ENCODE measurements around the gene SEC14L3. TPM values are rescaled to one million over a fixed set of nuclear protein-coding genes. Genes with fewer than 3 reads are reported as not detected.

SEC14L3 gene
- not detected in 5 replicates for total RNA-seq (2022; extraction: Qiagen RNA extraction; ENCODE audit: low read depth)

DNA sequence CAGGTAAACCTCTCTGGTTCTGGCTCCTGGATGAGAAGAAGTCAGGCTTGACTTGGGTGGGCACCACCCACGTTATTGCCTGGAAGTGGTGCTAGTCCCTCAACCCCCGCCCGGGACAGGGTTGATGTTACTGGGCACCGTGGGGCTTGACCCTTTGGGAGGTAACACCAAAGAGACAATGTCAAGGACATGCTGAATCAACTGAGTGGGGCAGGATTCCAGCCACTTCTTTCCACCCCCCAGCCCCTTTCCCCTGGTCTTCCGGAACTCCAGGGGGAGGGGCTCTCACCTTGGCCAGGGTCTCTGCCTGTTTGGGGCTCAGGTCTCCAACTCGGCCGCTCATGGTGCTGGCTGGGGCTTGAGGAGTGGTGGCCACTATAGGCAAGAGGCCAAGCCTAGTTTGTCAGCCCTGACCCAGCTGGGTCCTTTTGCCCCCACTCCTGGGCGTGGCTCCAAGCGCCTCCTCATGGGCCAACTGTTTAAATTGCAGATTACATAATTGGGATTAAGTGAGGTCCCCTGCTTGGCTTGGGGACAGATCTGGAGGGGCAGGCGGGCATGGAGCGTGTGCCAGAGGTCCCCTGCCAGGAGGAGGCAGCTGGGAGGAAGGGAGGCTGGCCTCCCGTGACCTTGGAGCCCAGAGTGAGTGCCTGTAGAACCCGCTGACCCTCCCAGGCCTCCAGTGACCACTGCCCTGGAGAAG lies at the start of gene SEC14L3:
SEC14L3 (minus strand) TSS at position 402 of the 703 bp plus-strand sequence; CDS start at position 343, 59 bp downstream.

DNA sequence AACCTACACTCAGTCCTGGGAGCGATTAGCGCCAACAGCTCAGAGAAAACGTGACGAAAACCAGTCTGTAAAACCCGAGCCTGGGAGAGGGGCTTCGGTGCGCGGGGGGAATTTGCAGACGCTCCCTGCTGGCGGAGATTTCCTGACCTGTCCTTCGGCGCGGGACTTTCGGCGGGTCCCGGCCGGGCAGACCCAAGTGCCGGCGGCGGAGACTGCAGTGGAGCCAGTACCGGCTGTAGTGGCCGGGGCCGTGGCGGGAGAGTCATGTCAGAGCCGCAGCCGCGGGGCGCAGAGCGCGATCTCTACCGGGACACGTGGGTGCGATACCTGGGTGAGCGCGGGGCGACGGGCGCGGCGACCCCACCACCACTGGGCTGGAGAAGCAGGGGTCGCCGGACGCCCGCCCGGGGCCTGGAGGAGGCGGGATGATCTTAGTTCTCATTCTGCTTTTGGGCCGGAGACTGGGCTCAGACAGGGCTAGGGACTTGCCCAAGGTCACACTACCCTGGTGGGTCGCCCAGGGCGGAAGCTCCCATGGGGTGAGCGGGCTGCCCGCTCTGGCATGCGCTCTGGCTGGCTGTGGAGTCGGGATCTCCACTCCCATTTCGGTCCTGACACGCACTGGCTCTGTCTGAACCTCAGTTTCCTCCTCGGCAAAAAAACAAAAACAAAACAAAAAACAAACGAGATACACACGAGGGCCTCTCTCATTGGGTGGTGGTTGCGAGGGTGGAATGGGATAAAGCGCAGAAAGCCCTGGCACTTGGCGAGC lies 46.0 kb downstream of the SEC14L3 start, which contains the start of gene MTFP1:
MTFP1 (plus strand) TSS at position 153 of the 772 bp plus-strand sequence; CDS start at position 265, 112 bp downstream.

Other genes with a start within 250 kb of the SEC14L3 start
- gene LIF, start 225.3 kb downstream of the SEC14L3 start, total RNA-seq (2022; extraction: Qiagen RNA extraction; ENCODE audit: low read depth): 22.4 to 37.6 TPM (median 34.3 TPM) in 5 replicates
- gene OSM, start 205.2 kb downstream of the SEC14L3 start, total RNA-seq (2022; extraction: Qiagen RNA extraction; ENCODE audit: low read depth): not detected in 5 replicates
- gene CASTOR1, start 182.5 kb downstream of the SEC14L3 start, total RNA-seq (2022; extraction: Qiagen RNA extraction; ENCODE audit: low read depth): 3.3 to 6.3 TPM (median 4.7 TPM) in 5 replicates
- 9.1 to 11.7 TPM (median 10.1 TPM) in 5 replicates for gene TBC1D10A, start 145.1 kb downstream of the SEC14L3 start, total RNA-seq (2022; extraction: Qiagen RNA extraction; ENCODE audit: low read depth)
- 39.6 to 76.2 TPM (median 67.4 TPM) in 5 replicates for gene SF3A1, start 115.1 kb downstream of the SEC14L3 start, total RNA-seq (2022; extraction: Qiagen RNA extraction; ENCODE audit: low read depth)
- 1.8 to 3.4 TPM (median 3.0 TPM) in 5 replicates for gene CCDC157, start 115.0 kb downstream of the SEC14L3 start, total RNA-seq (2022; extraction: Qiagen RNA extraction; ENCODE audit: low read depth)
- gene RNF215, start 84.6 kb downstream of the SEC14L3 start, total RNA-seq (2022; extraction: Qiagen RNA extraction; ENCODE audit: low read depth): 14.2 to 19.6 TPM (median 16.8 TPM) in 5 replicates
- 28.0 to 35.4 TPM (median 30.1 TPM) in 5 replicates for gene SEC14L2, start 75.0 kb downstream of the SEC14L3 start, total RNA-seq (2022; extraction: Qiagen RNA extraction; ENCODE audit: low read depth)
- 60.7 to 71.9 TPM (median 70.0 TPM) in 5 replicates for gene MTFP1, start 46.2 kb downstream of the SEC14L3 start, total RNA-seq (2022; extraction: Qiagen RNA extraction; ENCODE audit: low read depth)
- 3.7 to 6.0 TPM (median 5.3 TPM) in 5 replicates for gene SEC14L4, start 33.7 kb upstream of the SEC14L3 start, total RNA-seq (2022; extraction: Qiagen RNA extraction; ENCODE audit: low read depth)
- gene SEC14L6, start 74.7 kb upstream of the SEC14L3 start, total RNA-seq (2022; extraction: Qiagen RNA extraction; ENCODE audit: low read depth): not detected in 5 replicates
- 5.2 to 8.6 TPM (median 8.0 TPM) in 5 replicates for gene GAL3ST1, start 102.6 kb upstream of the SEC14L3 start, total RNA-seq (2022; extraction: Qiagen RNA extraction; ENCODE audit: low read depth)
- gene PES1, start 119.9 kb upstream of the SEC14L3 start, total RNA-seq (2022; extraction: Qiagen RNA extraction; ENCODE audit: low read depth): 109 to 130 TPM (median 118 TPM) in 5 replicates
- gene TCN2, start 135.2 kb upstream of the SEC14L3 start, total RNA-seq (2022; extraction: Qiagen RNA extraction; ENCODE audit: low read depth): 4.3 to 5.5 TPM (median 4.6 TPM) in 5 replicates
- gene SLC35E4, start 163.8 kb upstream of the SEC14L3 start, total RNA-seq (2022; extraction: Qiagen RNA extraction; ENCODE audit: low read depth): 4.6 to 7.8 TPM (median 6.1 TPM) in 5 replicates
- gene DUSP18, start 195.9 kb upstream of the SEC14L3 start, total RNA-seq (2022; extraction: Qiagen RNA extraction; ENCODE audit: low read depth): 2.5 to 5.0 TPM (median 4.7 TPM) in 5 replicates
- gene OSBP2, start 222.9 kb upstream of the SEC14L3 start, total RNA-seq (2022; extraction: Qiagen RNA extraction; ENCODE audit: low read depth): 10.6 to 12.3 TPM (median 11.2 TPM) in 5 replicates